Left ventricle myocardium inferior (tissue), 1 donor: ENCODE data around the gene BIRC3. TPM values are rescaled to one million over a fixed set of nuclear protein-coding genes. Genes with fewer than 3 reads are reported as not detected.

Source experiments
- DNase-seq: peaks from one replicate; pipeline ENCODE4 v3.0.0-alpha.2; 2020
- H3K27ac ChIP-seq: fragments of 200-600 bp; replicated peaks from 2 replicates; pipeline ENCODE4 v1.8.0; 2021
- H3K27me3 ChIP-seq: fragments of 200-600 bp; 2 replicates; pipeline ENCODE4 v1.8.0; 2021; ENCODE audit warnings: low read depth
- H3K36me3 ChIP-seq: fragments of 200-600 bp; 2 replicates; pipeline ENCODE4 v1.8.0; 2021
- H3K4me1 ChIP-seq: fragments of 200-600 bp; 2 replicates; pipeline ENCODE4 v1.8.0; 2021
- H3K4me3 ChIP-seq: fragments of 200-600 bp; 2 replicates; pipeline ENCODE4 v1.8.0; 2021; ENCODE audit warnings: mild to moderate bottlenecking, moderate library complexity
- H3K9me3 ChIP-seq: fragments of 200-600 bp; replicated peaks from 2 replicates; pipeline ENCODE4 v1.8.0; 2021
- CTCF ChIP-seq: fragments of 200-600 bp; IDR thresholded peaks from 2 replicates; pipeline ENCODE4 v1.8.0; 2021; ENCODE audit warnings: antibody characterized with exemption, mild to moderate bottlenecking, borderline replicate concordance
- intact Hi-C: fragments of 100-400 bp; cut with micrococcal nuclease; formaldehyde crosslinking; loops from one replicate; pipeline ENCODE4 v1.11.0; 2022
- total RNA-seq: library from RNA; stranded (reverse); fragmentation: NEBNext Ultra II Directional; extraction: Animal tissue kit (Norgen Biotek cat#: 25700); gene quantifications from one replicate; pipeline ENCODE4 v1.2.1, GENCODE V29; 2021
- donor health status: DM: no; HTN: yes; CAD: no; lungs with severe emphysema.

BIRC3 gene
- total RNA-seq, 1 donor from 2014 or later = 8.1 TPM

GRCh38 chr11:102313238-102313940, 3.9 kb upstream of the BIRC3 start:
- peak overlapping the region; percentile 75 for H3K27ac ChIP-seq
- H3K4me3 ChIP-seq = peak overlapping the region; percentile 47
- TF ChIP-seq CTCF = no peak
- no peaks in the 10 kb centered on the region for H3K9me3 ChIP-seq
- no peak for DNase-seq
- intact Hi-C loops = no loop called here
- no peaks in the 10 kb centered on the region for H3K27me3 ChIP-seq
- no peaks in the 10 kb centered on the region for H3K36me3 ChIP-seq
- peaks cover 28% of the 10 kb centered on the region for H3K4me1 ChIP-seq

GRCh38 chr11:102314784-102315183, 2.5 kb upstream of the BIRC3 start:
- H3K27ac ChIP-seq = no peak overlapping the region
- intact Hi-C loops = no loop called here
- no peak for TF ChIP-seq CTCF

GRCh38 chr11:102316346-102316904, 859 bp upstream of the BIRC3 start:
- H3K4me1 ChIP-seq = peaks cover 42% of the 10 kb centered on the region
- peak overlapping the region; percentile 68 for H3K4me3 ChIP-seq
- DNase-seq = no peak
- no peak for TF ChIP-seq CTCF
- no peaks in the 10 kb centered on the region for H3K27me3 ChIP-seq
- H3K9me3 ChIP-seq = no peaks in the 10 kb centered on the region
- intact Hi-C loops = no loop called here
- peak overlapping the region; percentile 83 for H3K27ac ChIP-seq
- no peaks in the 10 kb centered on the region for H3K36me3 ChIP-seq

More at GRCh38 chr11:102314784-102315183, 2.5 kb upstream of the BIRC3 start:
- Histone ChIP-seq H3K27me3 (no peaks in the 10 kb centered on the region), H3K4me3 (no peak overlapping the region), H3K9me3 (no peaks in the 10 kb centered on the region), H3K4me1 (peaks cover 32% of the 10 kb centered on the region), H3K36me3 (no peaks in the 10 kb centered on the region)
- no peak for DNase-seq

GRCh38 chr11:102317768-102318103, 452 bp downstream of the BIRC3 start:
- TF ChIP-seq CTCF = no peak
- peak overlapping the region; percentile 68 for H3K4me3 ChIP-seq
- no peaks in the 10 kb centered on the region for H3K27me3 ChIP-seq
- no peaks in the 10 kb centered on the region for H3K9me3 ChIP-seq
- intact Hi-C loops = no loop called here
- DNase-seq = no peak
- peak overlapping the region; percentile 83 for H3K27ac ChIP-seq
- H3K4me1 ChIP-seq = peaks cover 42% of the 10 kb centered on the region
- no peaks in the 10 kb centered on the region for H3K36me3 ChIP-seq

- H3K9me3 ChIP-seq = no peaks in the 10 kb centered on the region
- no peak for DNase-seq
- H3K4me1 ChIP-seq = peaks cover 39% of the 10 kb centered on the region
- H3K27ac ChIP-seq = peak overlapping the region; percentile 83
- TF ChIP-seq CTCF = no peak
- intact Hi-C loops = no loop called here
- H3K27me3 ChIP-seq = no peaks in the 10 kb centered on the region
- peak overlapping the region; percentile 68 for H3K4me3 ChIP-seq
- H3K36me3 ChIP-seq = no peaks in the 10 kb centered on the region
Measured at GRCh38 chr11:102318469-102318868, 1.2 kb downstream of the BIRC3 start.
